ENCODE results near the gene KRTCAP2.

The KRTCAP2 gene

DNA sequence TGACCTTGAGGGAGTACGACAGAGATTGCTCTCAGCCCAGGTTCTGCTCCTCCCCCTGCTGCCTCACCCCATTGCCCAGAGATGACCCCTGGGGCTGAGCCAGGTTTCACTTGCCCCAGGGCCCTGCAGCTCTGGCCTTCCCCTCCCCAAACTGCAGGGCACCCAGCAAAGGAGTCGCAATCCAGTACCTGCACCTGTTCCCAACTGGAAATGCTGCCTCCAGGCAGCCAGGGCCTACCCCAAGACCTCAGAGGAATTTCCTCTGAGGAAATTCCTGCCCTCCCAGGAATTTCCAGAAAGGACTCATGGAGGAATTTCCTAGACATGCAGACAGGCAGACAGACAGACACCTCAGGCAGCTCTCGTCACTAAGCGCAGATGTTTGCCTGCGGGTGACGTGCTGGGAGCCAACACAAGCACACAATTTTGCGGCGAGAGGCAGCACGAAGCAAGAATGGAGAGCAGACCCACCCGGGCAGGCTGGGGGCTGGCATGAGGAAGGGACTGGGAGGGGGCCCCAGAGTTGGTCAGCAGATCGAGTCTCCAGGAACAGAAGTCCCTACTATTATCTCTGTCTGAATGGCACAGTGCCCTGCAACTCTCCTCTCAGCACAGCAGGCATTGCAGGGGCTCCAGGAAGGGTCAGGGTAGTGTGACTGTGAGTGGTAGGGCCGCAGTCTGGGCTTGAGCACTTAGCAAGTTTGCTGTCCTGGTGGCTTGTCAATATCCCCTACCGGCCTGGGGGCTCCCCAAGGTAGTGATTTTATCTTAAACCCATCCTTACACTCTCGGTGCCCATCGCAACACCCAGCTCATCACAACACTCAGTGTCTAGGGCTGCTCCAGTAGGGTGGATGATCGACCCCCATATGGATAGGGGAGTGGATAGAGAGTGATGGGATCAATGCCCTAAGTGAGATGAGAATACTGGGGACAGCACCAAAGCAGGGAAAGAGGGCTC, 48.3 kb downstream of the KRTCAP2 start:
- no peak for DNase-seq
- Mint-ChIP-seq H3K9me3 (no peaks in the 10 kb centered on the region), H3K27me3 (peaks cover 92% of the 10 kb centered on the region), H3K4me3 (no peak overlapping the region), H3K27ac (no peak overlapping the region), H3K36me3 (no peaks in the 10 kb centered on the region), H3K4me1 (peaks cover 28% of the 10 kb centered on the region)
- CTCF ChIA-PET, result interaction anchor here (1.9 kb wide), 1 partner anchor 33 kb away, joined by 6 read pairs; no protein-coding TSS in a partner anchor

DNA sequence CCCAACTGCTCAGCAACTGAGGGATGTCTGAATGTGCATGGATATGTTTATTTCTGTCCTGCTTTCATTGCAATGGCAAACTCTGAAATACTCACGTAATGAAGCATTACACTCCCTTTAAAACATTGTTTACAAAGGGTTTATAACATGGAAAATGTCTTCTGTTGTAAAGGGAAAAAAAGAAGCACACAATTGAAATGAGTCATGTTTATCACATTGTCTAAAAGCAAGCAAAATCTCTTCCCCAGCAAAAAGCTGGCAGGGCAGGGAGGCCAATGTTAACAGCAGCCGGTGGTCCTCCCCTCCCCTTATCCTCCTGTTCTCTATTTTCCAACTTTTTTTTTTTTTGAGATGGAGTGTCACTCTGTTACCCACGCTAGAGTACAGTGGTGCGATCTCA, 49.3 kb downstream of the KRTCAP2 start:
- CTCF ChIA-PET, result no interaction called here

DNA sequence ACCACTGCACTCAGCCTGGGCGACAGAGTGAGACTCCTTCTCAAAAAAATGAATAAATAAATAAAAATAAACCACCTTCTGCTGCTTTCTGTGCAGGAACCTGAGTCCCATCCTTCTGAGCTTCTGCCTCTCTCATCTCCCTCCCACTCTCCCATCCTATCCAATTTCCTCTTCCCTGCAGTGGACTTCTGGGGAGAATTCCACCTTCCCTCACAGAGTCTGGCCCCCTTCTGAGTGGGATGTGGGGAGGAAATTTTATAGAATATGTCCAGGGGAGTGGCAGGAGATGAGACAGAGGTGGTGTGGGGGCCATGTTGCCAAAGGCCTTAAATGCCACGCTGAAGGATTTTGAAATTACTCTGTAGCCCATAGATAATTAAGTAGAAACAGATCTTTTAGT, 50.8 kb downstream of the KRTCAP2 start:
- peaks cover 87% of the 10 kb centered on the region for H3K27me3 Mint-ChIP-seq
- no peak for DNase-seq
- CTCF ChIA-PET, result no interaction called here
- H3K27ac Mint-ChIP-seq, result no peak overlapping the region
- peaks cover 7% of the 10 kb centered on the region for H3K4me1 Mint-ChIP-seq
- H3K9me3 Mint-ChIP-seq, result no peaks in the 10 kb centered on the region
- no peaks in the 10 kb centered on the region for H3K36me3 Mint-ChIP-seq
- no peak overlapping the region for H3K4me3 Mint-ChIP-seq

More for the DNA sequence above, 49.3 kb downstream of the KRTCAP2 start:
- no peak overlapping the region for H3K4me3 Mint-ChIP-seq
- no peaks in the 10 kb centered on the region for H3K36me3 Mint-ChIP-seq
- no peaks in the 10 kb centered on the region for H3K9me3 Mint-ChIP-seq
- H3K27ac Mint-ChIP-seq, result no peak overlapping the region
- no peak for DNase-seq
- peaks cover 18% of the 10 kb centered on the region for H3K4me1 Mint-ChIP-seq
- peaks cover 90% of the 10 kb centered on the region for H3K27me3 Mint-ChIP-seq

DNA sequence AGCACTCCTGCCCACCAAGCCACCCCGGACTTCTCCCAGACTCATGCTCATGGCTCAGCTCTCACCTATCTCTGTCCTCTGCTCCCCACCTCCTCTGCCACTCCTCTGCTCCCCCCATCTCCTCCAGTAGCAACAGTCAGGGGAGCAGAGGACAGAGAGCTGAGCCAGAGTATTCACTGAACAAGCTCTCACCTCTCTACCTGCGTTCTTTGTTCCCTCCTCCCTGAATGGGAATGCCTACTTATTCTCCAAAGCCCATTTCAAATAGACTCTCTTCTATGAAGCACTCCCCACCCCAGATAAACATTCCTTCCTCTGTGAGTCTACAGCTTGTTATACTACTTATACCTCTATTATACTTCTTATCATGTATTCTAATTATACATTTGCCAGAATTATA, 51.9 kb downstream of the KRTCAP2 start:
- peaks cover 84% of the 10 kb centered on the region for H3K27me3 Mint-ChIP-seq
- no peaks in the 10 kb centered on the region for H3K4me1 Mint-ChIP-seq
- H3K36me3 Mint-ChIP-seq, result no peaks in the 10 kb centered on the region
- H3K27ac Mint-ChIP-seq, result no peak overlapping the region
- H3K9me3 Mint-ChIP-seq, result no peaks in the 10 kb centered on the region
- H3K4me3 Mint-ChIP-seq, result no peak overlapping the region
- no peak for DNase-seq
- CTCF ChIA-PET, result interaction anchor here (0.7 to 1.3 kb wide), 3 partner anchors 31 to 185 kb away, joined by 3 to 7 read pairs (median 3); partner anchors contain the start of gene PMVK

DNA sequence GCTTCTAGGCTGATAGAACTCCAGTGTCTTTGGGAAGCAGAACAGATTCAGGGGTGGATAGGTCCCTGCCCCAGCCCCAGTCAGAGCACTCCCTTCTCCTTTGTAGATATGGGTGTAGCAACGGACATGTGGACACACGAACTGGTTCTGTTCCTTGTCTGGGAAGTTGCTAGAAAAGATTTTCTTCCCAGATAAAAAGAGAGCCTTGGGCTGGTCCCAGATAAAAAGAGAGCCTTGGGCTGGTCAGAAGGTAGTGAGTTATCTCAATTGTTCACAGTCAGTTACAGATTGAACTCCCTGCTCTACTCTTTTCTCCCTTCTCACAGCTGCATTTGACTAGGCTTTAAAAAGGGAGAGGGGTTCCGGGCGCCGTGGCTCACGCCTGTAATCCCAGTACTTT, 52.9 kb downstream of the KRTCAP2 start:
- H3K27me3 Mint-ChIP-seq, result peaks cover 81% of the 10 kb centered on the region
- DNase-seq, result no peak
- H3K4me3 Mint-ChIP-seq, result no peak overlapping the region
- H3K27ac Mint-ChIP-seq, result no peak overlapping the region
- H3K4me1 Mint-ChIP-seq, result no peaks in the 10 kb centered on the region
- CTCF ChIA-PET, result interaction anchor here (0.7 to 1.3 kb wide), 2 partner anchors 30 to 47 kb away, joined by 3 to 7 read pairs; no protein-coding TSS in a partner anchor
- H3K36me3 Mint-ChIP-seq, result no peaks in the 10 kb centered on the region
- no peaks in the 10 kb centered on the region for H3K9me3 Mint-ChIP-seq
